Activated CD8-positive, alpha-beta T cell treated with anti-CD3 and anti-CD28 coated beads, Interleukin-2, amount 10 ng/mL, durations not matched to agents 7 days and 5 days (primary cell): ENCODE data around the gene FRA10AC1. TPM values are rescaled to one million over a fixed set of nuclear protein-coding genes. Genes with fewer than 3 reads are reported as not detected.

Experiments used
- ATAC-seq: fragments of 150-1000 bp; cut with Tn5 transposase; one replicate; pipeline ENCODE4 v1.10.0; 2021; ENCODE audit warnings: moderate library complexity
- CTCF ChIA-PET: fragments of 350-600 bp; sonication (Branson Sonifier 250); formaldehyde crosslinking; loops from one replicate; lab custom pipeline; 2021; ENCODE audit warnings: antibody characterized with exemption; lab: Charles Lee
- POLR2A ChIA-PET: fragments of 350-600 bp; sonication (Branson Sonifier 250); formaldehyde crosslinking; loops from one replicate; lab custom pipeline; 2021; ENCODE audit warnings: antibody characterized with exemption; lab: Charles Lee
- DNase-seq: peaks from one replicate; pipeline ENCODE4 v3.0.0-alpha.2; 2020
- H3K27ac Mint-ChIP-seq: one replicate; pipeline ENCODE4 v1.8.0; 2021; ENCODE audit warnings: mild to moderate bottlenecking, mixed read lengths
- H3K27me3 Mint-ChIP-seq: one replicate; pipeline ENCODE4 v1.8.0; 2021; ENCODE audit warnings: low read depth, mixed read lengths
- H3K36me3 Mint-ChIP-seq: one replicate; pipeline ENCODE4 v1.8.0; 2021; ENCODE audit warnings: low read depth, mixed read lengths
- H3K4me1 Mint-ChIP-seq: one replicate; pipeline ENCODE4 v1.8.0; 2021; ENCODE audit warnings: low read depth, mixed read lengths
- H3K4me3 Mint-ChIP-seq: one replicate; pipeline ENCODE4 v1.8.0; 2021; ENCODE audit warnings: mild to moderate bottlenecking, mixed read lengths
- H3K9me3 Mint-ChIP-seq: one replicate; pipeline ENCODE4 v1.8.0; 2022; ENCODE audit warnings: mixed read lengths; ENCODE audit not compliant: insufficient read depth
- total RNA-seq, 2 experiments: library from RNA; stranded (reverse); gene quantifications; one replicate each; pipeline ENCODE4 v1.2.3, GENCODE V29; 2021

FRA10AC1 gene, protein sequence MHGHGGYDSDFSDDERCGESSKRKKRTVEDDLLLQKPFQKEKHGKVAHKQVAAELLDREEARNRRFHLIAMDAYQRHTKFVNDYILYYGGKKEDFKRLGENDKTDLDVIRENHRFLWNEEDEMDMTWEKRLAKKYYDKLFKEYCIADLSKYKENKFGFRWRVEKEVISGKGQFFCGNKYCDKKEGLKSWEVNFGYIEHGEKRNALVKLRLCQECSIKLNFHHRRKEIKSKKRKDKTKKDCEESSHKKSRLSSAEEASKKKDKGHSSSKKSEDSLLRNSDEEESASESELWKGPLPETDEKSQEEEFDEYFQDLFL
- total RNA-seq: 1 to 10 TPM; 5.4 to 6.0 TPM

DNA sequence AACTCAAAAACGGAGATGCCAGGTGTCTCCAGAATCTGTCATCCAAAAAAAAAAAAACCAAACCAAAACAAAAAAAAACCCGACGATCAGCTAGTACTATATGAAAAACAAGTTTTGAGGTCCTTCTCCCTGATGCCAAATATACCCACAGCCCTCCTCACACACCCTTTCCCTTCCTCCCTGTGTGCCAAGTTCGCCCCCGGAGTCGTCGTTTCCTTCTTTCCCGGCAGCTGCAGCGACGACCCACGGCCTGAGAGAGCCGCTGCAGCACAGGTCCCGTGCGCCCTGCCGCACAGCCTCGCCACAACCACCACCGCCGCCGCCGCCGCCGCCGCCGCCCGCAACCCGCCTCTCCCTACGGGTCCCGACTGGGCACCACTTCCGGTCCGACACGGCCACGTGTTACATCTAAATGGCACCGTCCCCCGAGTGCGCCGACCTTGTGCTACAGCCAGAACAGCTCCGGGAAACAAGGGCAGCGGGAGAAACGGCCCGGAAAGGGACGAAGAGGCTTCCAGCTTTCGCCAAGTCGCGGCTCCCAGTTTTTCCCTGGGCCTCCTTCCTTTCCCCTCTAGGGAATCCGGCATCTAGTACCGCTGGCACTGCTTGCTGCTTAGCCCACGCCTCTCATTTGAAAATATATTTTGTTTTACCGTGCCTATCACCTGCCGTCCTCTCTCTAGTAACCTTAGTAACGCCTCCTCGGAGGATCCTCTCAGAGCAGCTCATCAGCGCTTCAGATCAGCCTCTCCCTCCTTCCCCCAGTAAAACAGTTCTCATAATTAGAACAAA, at the start of gene FRA10AC1:
Gene FRA10AC1, minus strand, starts transcription at position 383 of the 792 bp plus-strand sequence. CDS start 2,486 bp downstream, outside the sequence.
- ChIA-PET CTCF (interaction anchor here (0.6 to 2.5 kb wide), 2 partner anchors 22 to 1470 kb away, joined by 3 to 6 read pairs; no protein-coding TSS in a partner anchor), POLR2A (interaction anchor here (0.8 kb wide), 1 partner anchor 207 kb away, joined by 4 read pairs; the partner anchor contains the start of gene CEP55)
- H3K4me3 Mint-ChIP-seq: no peak within 1 kb of the TSS
- H3K9me3 Mint-ChIP-seq: no peaks in the 10 kb centered on the region
- H3K27me3 Mint-ChIP-seq: no peaks in the 10 kb centered on the region
- H3K4me1 Mint-ChIP-seq: peaks cover 4% of the 10 kb centered on the region
- DNase-seq (peak; percentile 79), ATAC-seq (peak; percentile 91)
- no peaks in the 10 kb centered on the region for H3K36me3 Mint-ChIP-seq
- no peak within 1 kb of the TSS for H3K27ac Mint-ChIP-seq

- no peaks in the 10 kb centered on the region for H3K36me3 Mint-ChIP-seq
- peaks cover 12% of the 10 kb centered on the region for H3K27me3 Mint-ChIP-seq
- H3K4me1 Mint-ChIP-seq: no peaks in the 10 kb centered on the region
- ChIA-PET POLR2A (no interaction called here), CTCF (no interaction called here)
- H3K9me3 Mint-ChIP-seq: no peaks in the 10 kb centered on the region
- no peak overlapping the region for H3K27ac Mint-ChIP-seq
- no peak overlapping the region for H3K4me3 Mint-ChIP-seq
- ATAC-seq (no peak), DNase-seq (no peak)
Observed at GRCh38 chr10:93751832-93752231, 49.4 kb upstream of the FRA10AC1 start.

- Mint-ChIP-seq H3K4me1 (no peaks in the 10 kb centered on the region), H3K27me3 (peaks cover 9% of the 10 kb centered on the region), H3K4me3 (no peak overlapping the region), H3K27ac (no peak overlapping the region), H3K36me3 (no peaks in the 10 kb centered on the region), H3K9me3 (no peaks in the 10 kb centered on the region)
- DNase-seq (no peak), ATAC-seq (no peak)
- POLR2A ChIA-PET: no interaction called here
- CTCF ChIA-PET: no interaction called here
Observed at GRCh38 chr10:93751124-93751523, 48.7 kb upstream of the FRA10AC1 start.

DNA sequence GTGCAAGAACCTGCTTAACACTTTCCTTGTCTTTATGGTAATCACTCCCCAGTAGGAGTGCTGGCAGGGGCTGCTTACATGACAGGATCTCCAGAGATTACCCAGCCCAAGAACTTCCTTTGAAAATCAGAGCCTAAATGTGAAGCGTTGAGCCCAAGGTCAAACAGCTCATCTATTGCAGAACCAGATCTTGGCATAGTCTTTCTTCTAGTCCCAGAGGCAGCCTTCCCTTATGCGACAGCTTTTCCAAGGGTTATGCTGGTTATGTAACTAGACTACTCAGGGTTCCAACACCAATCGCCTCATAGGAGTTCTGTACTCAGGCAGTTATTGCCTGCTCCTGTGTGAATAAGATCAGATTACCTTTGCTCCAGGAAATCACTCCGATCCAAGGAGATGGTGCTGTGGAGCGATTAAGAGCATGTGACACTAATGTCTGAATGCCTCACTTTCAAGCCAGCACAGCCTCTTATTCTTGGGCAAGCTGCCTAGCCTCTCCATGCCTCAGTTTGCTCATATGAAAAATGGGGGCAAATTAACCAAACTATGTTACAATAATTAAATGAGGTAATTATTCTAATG, 46.9 kb upstream of the FRA10AC1 start:
- Mint-ChIP-seq H3K27ac (no peak overlapping the region), H3K4me3 (no peak overlapping the region), H3K4me1 (no peaks in the 10 kb centered on the region), H3K36me3 (no peaks in the 10 kb centered on the region), H3K9me3 (no peaks in the 10 kb centered on the region), H3K27me3 (peaks cover 6% of the 10 kb centered on the region)
- CTCF ChIA-PET: no interaction called here
- no peak for DNase-seq
- ATAC-seq: no peak
- POLR2A ChIA-PET: no interaction called here

GRCh38 chr10:93746844-93747284, 44.5 kb upstream of the FRA10AC1 start:
- Mint-ChIP-seq H3K9me3 (no peaks in the 10 kb centered on the region), H3K27ac (no peak overlapping the region), H3K4me1 (no peaks in the 10 kb centered on the region), H3K27me3 (peaks cover 6% of the 10 kb centered on the region), H3K4me3 (no peak overlapping the region), H3K36me3 (no peaks in the 10 kb centered on the region)
- no peak for ATAC-seq
- ChIA-PET CTCF (no interaction called here), POLR2A (no interaction called here)
- no peak for DNase-seq

GRCh38 chr10:93745408-93746065, 43.1 kb upstream of the FRA10AC1 start:
- Mint-ChIP-seq H3K4me3 (no peak overlapping the region), H3K27me3 (peaks cover 3% of the 10 kb centered on the region), H3K36me3 (no peaks in the 10 kb centered on the region), H3K9me3 (no peaks in the 10 kb centered on the region), H3K27ac (no peak overlapping the region), H3K4me1 (no peaks in the 10 kb centered on the region)
- CTCF ChIA-PET: interaction anchor here (1.5 kb wide), 1 partner anchor 71 kb away, joined by 6 read pairs; no protein-coding TSS in a partner anchor
- POLR2A ChIA-PET: no interaction called here
- no peak for ATAC-seq
- no peak for DNase-seq

DNA sequence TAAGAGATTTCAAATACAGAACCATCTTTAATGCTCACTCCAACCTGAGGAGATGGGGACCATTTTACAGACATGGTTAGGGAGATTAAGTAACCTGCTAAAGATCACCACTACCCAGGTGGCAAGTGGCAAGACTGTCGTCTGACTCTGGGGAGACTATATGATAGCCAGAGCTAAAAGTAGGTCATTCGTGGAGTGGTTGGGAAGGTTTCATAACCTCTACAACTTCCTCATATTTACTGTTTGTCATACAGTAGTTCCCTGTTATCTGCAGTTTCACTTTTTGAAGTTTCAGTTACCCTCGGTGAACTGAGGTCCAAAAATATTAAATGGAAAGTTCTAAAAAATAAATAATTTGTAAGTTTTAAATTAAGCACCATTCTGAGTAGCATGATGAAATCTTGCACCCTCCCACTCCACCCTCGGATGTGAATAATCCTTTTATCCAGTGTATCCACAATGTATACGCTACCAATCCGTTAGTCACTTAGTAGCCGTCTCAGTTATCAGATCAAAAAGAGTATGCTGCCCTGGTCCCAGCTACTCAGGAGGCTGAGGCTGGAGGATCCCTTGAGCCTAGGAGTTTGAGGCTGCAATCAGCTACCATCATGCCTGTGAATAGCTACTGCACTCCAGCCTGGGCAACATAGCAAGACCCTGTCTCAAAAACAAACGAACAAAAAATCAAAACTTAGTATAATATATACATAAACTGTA, 40.4 kb upstream of the FRA10AC1 start:
- peaks cover 2% of the 10 kb centered on the region for H3K27me3 Mint-ChIP-seq
- DNase-seq (no peak), ATAC-seq (no peak)
- POLR2A ChIA-PET: no interaction called here
- CTCF ChIA-PET: no interaction called here
- H3K27ac Mint-ChIP-seq: no peak overlapping the region
- no peaks in the 10 kb centered on the region for H3K9me3 Mint-ChIP-seq
- H3K36me3 Mint-ChIP-seq: no peaks in the 10 kb centered on the region
- H3K4me3 Mint-ChIP-seq: no peak overlapping the region
- H3K4me1 Mint-ChIP-seq: no peaks in the 10 kb centered on the region

- Mint-ChIP-seq H3K4me3 (no peak overlapping the region), H3K4me1 (no peaks in the 10 kb centered on the region), H3K9me3 (no peaks in the 10 kb centered on the region), H3K27ac (no peak overlapping the region), H3K36me3 (no peaks in the 10 kb centered on the region), H3K27me3 (peaks cover 5% of the 10 kb centered on the region)
- no peak for ATAC-seq
- POLR2A ChIA-PET: no interaction called here
- CTCF ChIA-PET: no interaction called here
- no peak for DNase-seq
Observed at GRCh38 chr10:93741367-93741766, 39.0 kb upstream of the FRA10AC1 start.

DNA sequence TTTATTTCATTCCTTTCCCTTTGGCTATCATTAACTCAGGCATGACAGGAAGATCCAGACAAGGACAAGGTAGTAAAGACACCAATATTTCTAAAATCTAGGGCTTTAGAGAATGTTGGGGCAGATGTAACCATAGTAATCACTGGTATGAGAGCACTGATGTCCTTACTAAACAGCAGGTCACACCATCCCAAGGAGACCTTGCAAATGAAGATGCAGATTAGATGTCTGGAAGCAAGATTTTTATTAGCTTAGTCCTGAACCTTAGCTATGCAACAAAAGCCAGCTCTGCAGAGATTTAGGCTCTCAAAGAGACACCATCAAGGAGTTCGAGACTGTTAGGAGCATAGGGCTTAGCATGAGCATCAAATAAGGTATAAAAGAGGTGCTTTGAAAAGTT, 23.6 kb upstream of the FRA10AC1 start:
- Mint-ChIP-seq H3K9me3 (no peaks in the 10 kb centered on the region), H3K4me3 (no peak overlapping the region), H3K27me3 (peaks cover 12% of the 10 kb centered on the region), H3K27ac (no peak overlapping the region), H3K4me1 (no peaks in the 10 kb centered on the region), H3K36me3 (no peaks in the 10 kb centered on the region)
- DNase-seq (no peak), ATAC-seq (no peak)
- ChIA-PET CTCF (no interaction called here), POLR2A (no interaction called here)

GRCh38 chr10:93723153-93723552, 20.8 kb upstream of the FRA10AC1 start:
- Mint-ChIP-seq H3K4me1 (peaks cover 4% of the 10 kb centered on the region), H3K4me3 (no peak overlapping the region), H3K36me3 (no peaks in the 10 kb centered on the region), H3K9me3 (no peaks in the 10 kb centered on the region), H3K27ac (no peak overlapping the region), H3K27me3 (peaks cover 12% of the 10 kb centered on the region)
- no peak for ATAC-seq
- ChIA-PET CTCF (interaction anchor here (1.5 kb wide), 1 partner anchor 26 kb away, joined by 3 read pairs; no protein-coding TSS in a partner anchor), POLR2A (no interaction called here)
- no peak for DNase-seq

DNA sequence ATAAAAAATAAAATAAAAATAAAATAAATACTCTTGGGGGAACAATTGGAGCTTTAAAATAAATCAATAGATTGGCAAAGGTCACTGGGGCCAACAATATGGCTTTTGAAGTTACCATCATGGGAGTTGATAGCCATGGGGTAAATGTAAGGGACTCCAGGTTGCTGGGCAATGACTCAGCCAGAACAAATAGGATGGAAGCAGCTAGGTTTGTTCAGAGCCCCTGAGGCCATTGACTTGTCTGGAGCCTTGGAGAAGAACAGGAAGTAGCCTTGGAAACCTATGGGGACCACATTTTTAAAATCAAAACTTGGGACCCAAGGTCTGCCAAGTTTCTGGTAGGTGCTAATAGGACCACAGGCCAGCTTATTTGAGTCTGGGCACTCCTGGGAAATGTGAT, 20.2 kb upstream of the FRA10AC1 start:
- H3K27me3 Mint-ChIP-seq: peaks cover 13% of the 10 kb centered on the region
- POLR2A ChIA-PET: no interaction called here
- no peak overlapping the region for H3K27ac Mint-ChIP-seq
- no peaks in the 10 kb centered on the region for H3K36me3 Mint-ChIP-seq
- no peaks in the 10 kb centered on the region for H3K9me3 Mint-ChIP-seq
- ATAC-seq (no peak), DNase-seq (no peak)
- CTCF ChIA-PET: interaction anchor here (1.5 kb wide), 1 partner anchor 25 kb away, joined by 3 read pairs; no protein-coding TSS in a partner anchor
- H3K4me1 Mint-ChIP-seq: peaks cover 4% of the 10 kb centered on the region
- H3K4me3 Mint-ChIP-seq: no peak overlapping the region
